Peyer's patch (tissue), 4 donors: ENCODE data around the gene SLC11A2. TPM values are rescaled to one million over a fixed set of nuclear protein-coding genes. Genes with fewer than 3 reads are reported as not detected.

ENCODE experiments used
- DNase-seq, 3 donors: peaks; one replicate each; pipeline ENCODE4 v3.0.0-alpha.2; 2017 to 2019
- H3K27ac ChIP-seq, 4 donors: fragments of 200-600 bp; sonication (generic); one replicate each; pipeline ENCODE4 v1.5.1; 2016 to 2019
- H3K27me3 ChIP-seq, 2 donors: fragments of 200-600 bp; sonication (generic); one replicate each; pipeline ENCODE4 v1.5.1; 2019
- H3K36me3 ChIP-seq, 3 donors: fragments of 200-600 bp; sonication (generic); one replicate each; pipeline ENCODE4 v1.5.1; 2016 to 2019
- H3K4me1 ChIP-seq, 4 donors: fragments of 200-600 bp; sonication (generic); one replicate each; pipeline ENCODE4 v1.5.1; 2016 to 2019
- H3K4me3 ChIP-seq, 4 donors: fragments of 200-600 bp; sonication (generic); 1 replicate in 3 of 4; 2 replicates in 1 of 4; pipeline ENCODE4 v1.5.1; 2016 to 2019; ENCODE audit warnings: mild to moderate bottlenecking in 1 of 4
- H3K9me3 ChIP-seq, 4 donors: fragments of 200-600 bp; sonication (generic); one replicate each; pipeline ENCODE4 v1.5.1; 2016 to 2019; ENCODE audit warnings: mild to moderate bottlenecking in 1 of 4
- CTCF ChIP-seq, 6 experiments: fragments of 450-650 bp in 4 of 6; fragments of 200-600 bp in 2 of 6; sonication (generic) in 1 of 6; IDR thresholded peaks; one replicate each; pipeline ENCODE4 v1.5.1; 2017 to 2019; ENCODE audit warnings: antibody characterized with exemption in 6 of 6, mild to moderate bottlenecking in 3 of 6, moderate library complexity in 1 of 6
- POLR2A ChIP-seq, 2 donors: fragments of 450-650 bp; IDR thresholded peaks; one replicate each; pipeline ENCODE4 v1.5.1; 2017; ENCODE audit warnings: antibody characterized with exemption in 2 of 2, mild to moderate bottlenecking in 2 of 2, moderate library complexity in 2 of 2
- total RNA-seq, 4 donors: library from RNA; depleted of rRNA; stranded (reverse); fragments of >200 nt; gene quantifications; one replicate each; pipeline ENCODE4 v1.1.0, GENCODE V29; 2016

The SLC11A2 gene
- total RNA-seq, 4 donors from 2014 or later = 37.1 to 57.4 (median 50.0) TPM

- Histone ChIP-seq H3K27ac (no peak overlapping the region), H3K27me3 (no peaks in the 10 kb centered on the region), H3K4me1 (no peaks in the 10 kb centered on the region), H3K4me3 (no peak overlapping the region), H3K36me3 (peaks cover 0 to 6% (median 0%) of the 10 kb centered on the region in 3 donors), H3K9me3 (no peaks in the 10 kb centered on the region)
- no peak for DNase-seq
- TF ChIP-seq CTCF (IDR thresholded peaks at IDR 0.05) (no peak), POLR2A (IDR thresholded peaks at IDR 0.05) (no peak)
Measured at GRCh38 chr12:50979369-50980052, 46.7 kb downstream of the SLC11A2 start.

GRCh38 chr12:50971946-50972345 is 54.2 kb downstream of the SLC11A2 start:
- DNase-seq = no peak
- Histone ChIP-seq H3K9me3 (no peaks in the 10 kb centered on the region), H3K36me3 (peaks cover 0 to 43% (median 0%) of the 10 kb centered on the region in 3 donors), H3K27ac (no peak overlapping the region), H3K27me3 (no peaks in the 10 kb centered on the region), H3K4me3 (no peak overlapping the region), H3K4me1 (no peaks in the 10 kb centered on the region)
- TF ChIP-seq CTCF (IDR thresholded peaks at IDR 0.05) (no peak), POLR2A (IDR thresholded peaks at IDR 0.05) (no peak)

GRCh38 chr12:50964432-50964831 is 61.8 kb downstream of the SLC11A2 start:
- H3K27me3 ChIP-seq = no peaks in the 10 kb centered on the region
- no peak overlapping the region for H3K4me3 ChIP-seq
- DNase-seq = no peak
- no peak overlapping the region for H3K27ac ChIP-seq
- peaks cover 0 to 19% (median 0%) of the 10 kb centered on the region in 3 donors for H3K36me3 ChIP-seq
- no peaks in the 10 kb centered on the region for H3K9me3 ChIP-seq
- TF ChIP-seq CTCF (IDR thresholded peaks at IDR 0.05) (no peak), POLR2A (IDR thresholded peaks at IDR 0.05) (no peak)
- no peaks in the 10 kb centered on the region for H3K4me1 ChIP-seq

GRCh38 chr12:50961708-50962107 is 64.5 kb downstream of the SLC11A2 start:
- Histone ChIP-seq H3K36me3 (no peaks in the 10 kb centered on the region), H3K9me3 (no peaks in the 10 kb centered on the region), H3K4me1 (no peaks in the 10 kb centered on the region), H3K27me3 (no peaks in the 10 kb centered on the region), H3K4me3 (no peak overlapping the region), H3K27ac (no peak overlapping the region)
- DNase-seq = no peak
- TF ChIP-seq POLR2A (IDR thresholded peaks at IDR 0.05) (no peak), CTCF (IDR thresholded peaks at IDR 0.05) (no peak)

GRCh38 chr12:50960130-50960529 is 66.1 kb downstream of the SLC11A2 start:
- TF ChIP-seq CTCF (IDR thresholded peaks at IDR 0.05) = no peak
- TF ChIP-seq POLR2A (IDR thresholded peaks at IDR 0.05) = no peak

More at GRCh38 chr12:50960130-50960529, 66.1 kb downstream of the SLC11A2 start:
- Histone ChIP-seq H3K27ac (no peak overlapping the region), H3K9me3 (no peaks in the 10 kb centered on the region), H3K4me1 (no peaks in the 10 kb centered on the region), H3K27me3 (no peaks in the 10 kb centered on the region), H3K36me3 (no peaks in the 10 kb centered on the region), H3K4me3 (no peak overlapping the region)
- DNase-seq = no peak
